HG02840 (cell line): ENCODE results near the gene RAMACL.

ENCODE experiments used
- ATAC-seq: cut with Tn5 transposase; IDR thresholded peaks from one replicate; pipeline ENCODE4 v1.9.1; 2021; ENCODE audit warnings: mild to moderate bottlenecking, moderate library complexity, moderate number of reproducible peaks; ENCODE audit not compliant: unreplicated experiment, low FRiP score

Gene RAMACL

DNA sequence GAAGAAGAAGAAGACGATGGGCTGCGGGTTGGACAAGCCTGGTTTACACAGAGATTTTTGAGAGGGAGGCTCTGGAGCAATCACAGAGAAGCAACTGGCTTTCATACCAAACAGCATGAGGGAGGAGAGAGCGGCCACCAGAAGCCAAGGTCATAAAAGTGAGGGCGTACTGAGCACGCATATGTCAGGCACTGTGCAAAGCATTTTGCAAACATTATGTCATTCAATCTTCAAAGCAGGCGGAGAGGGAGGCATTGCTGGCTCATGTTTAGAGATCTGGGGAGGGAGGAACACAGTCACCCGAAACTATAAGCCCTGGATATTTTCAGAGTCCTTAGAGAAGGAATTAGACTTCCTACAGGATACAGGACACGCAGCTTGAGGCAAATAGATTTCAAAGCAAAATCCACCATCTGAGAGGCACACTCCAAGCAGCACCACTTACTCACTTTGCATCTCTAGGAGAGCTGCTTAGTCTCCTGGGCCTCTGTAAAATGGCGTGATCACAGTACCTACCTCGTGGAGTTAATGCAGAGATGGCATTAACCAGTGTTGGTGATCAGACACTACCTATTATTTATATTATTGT, 24.6 kb downstream of the RAMACL start:
- no peak for ATAC-seq

DNA sequence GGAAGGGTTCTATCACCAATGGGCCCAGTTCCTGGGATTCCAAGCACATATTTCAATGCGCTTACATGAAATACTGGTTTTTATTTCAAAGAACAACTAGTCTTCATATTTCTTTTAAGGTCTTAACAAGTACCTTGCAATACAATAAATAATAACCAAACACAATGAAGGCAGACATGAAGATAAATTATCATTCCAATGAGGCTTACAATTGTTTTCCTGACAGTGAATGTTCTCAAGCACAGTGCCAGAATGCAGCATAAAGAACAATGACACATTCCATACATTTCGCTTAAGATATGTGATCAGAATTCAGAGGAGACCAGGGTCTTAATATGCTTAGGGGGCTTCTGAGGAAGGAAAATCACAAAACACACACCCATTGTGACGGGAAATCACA, 26.3 kb downstream of the RAMACL start:
- ATAC-seq = no peak

- no peak for ATAC-seq
These were observed 26.8 kb downstream of the RAMACL start for GRCh38 chr6:166559662-166560061.

GRCh38 chr6:166559211-166559610, 27.3 kb downstream of the RAMACL start:
- ATAC-seq = no peak

DNA sequence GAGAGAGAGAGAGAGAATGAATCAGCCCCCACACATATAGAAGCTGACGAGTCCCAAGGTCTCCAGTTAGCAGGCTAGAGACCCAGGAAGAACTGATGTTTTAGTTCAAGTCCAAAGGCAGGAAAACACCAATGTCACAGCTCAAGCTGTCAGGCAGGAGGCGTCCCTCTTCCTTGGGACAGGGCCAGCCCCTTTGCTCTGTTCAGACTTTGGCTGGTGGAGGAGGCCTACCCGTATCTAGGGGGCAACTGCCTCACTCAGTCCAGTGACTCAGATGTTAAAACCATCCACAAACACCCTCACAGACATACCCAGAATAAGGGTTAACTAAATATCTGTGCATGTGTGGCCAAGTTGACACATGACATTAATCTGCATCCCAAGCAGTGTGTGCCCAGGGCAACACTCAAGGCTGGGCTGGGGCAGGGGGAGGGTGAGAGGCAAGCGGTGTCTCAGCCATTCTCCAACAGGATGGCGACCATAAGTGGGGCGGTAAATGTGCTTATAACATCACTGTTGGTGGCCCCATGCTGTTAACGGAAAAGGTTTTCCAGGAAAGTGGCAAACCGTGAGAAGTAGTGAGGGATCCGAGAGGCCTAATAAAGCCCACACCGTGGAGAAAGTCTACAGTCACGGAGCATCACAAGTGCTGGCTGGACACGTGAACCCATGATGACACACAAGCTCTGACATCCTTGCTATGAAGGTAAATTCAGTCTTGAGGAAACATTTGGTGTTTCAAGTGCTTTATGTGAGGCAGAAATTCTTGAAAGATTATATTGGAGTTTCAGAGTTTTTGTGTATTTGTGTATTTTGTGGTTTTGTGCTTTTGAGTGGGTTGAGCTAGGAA, 28.1 kb downstream of the RAMACL start:
- ATAC-seq = no peak

- ATAC-seq = no peak
These were observed 29.6 kb downstream of the RAMACL start for GRCh38 chr6:166556863-166557322.

- ATAC-seq = no peak
These were observed 30.1 kb downstream of the RAMACL start for GRCh38 chr6:166556336-166556735.

DNA sequence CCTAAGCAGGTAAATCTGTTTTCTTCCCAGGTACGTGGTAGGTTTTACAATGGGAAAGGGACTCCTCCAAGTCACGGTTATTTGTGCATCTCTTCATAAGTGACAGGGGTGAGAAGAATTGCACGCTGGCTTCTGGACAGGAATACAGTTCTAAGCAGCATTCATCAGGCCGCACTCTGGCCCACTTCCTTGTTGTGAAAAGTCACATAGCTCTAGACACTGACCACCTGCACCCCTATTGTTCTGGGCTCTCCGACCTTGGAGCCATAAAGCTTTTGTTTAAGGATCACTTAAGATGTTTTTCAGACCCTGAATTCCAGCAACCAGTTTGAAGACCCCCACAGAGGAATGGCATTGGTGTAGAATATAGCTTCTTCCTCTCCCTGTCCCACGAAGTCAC, 31.4 kb downstream of the RAMACL start:
- no peak for ATAC-seq

GRCh38 chr6:166554316-166554715, 32.2 kb downstream of the RAMACL start:
- ATAC-seq = no peak

DNA sequence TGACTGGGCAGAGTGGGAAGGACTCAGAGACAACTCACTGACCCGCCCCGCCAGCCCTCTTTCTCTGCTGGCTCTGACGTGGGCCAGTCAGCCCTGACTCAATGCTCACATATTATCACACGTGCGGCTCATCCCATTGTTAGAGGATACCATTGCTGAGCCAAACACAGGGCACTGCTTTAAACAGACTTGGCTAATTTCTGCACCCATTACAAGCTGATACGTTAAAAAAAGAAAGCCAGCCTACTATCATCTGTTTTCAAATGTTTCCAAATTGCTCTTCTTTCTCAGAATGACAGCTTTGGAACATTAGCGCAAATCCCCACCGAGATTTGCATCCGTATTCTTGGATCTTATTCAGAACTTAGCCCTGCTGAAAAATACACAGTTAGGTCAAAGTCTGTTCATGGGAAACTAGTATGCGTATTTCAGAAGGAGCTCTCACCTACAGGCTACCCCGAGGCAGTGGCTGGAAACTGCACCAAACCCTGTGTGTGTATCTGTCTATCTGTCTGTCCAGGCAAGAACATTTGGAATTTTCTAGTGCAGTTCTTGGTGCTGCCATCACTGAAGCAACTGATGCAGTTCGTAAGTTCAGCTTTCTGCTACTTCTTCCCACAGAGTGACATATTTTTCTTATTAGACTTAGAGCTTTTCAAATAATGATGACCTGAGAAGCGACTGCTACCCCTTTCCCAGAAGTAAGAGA, 32.8 kb downstream of the RAMACL start:
- no peak for ATAC-seq

- no peak for ATAC-seq
These were observed 33.9 kb downstream of the RAMACL start for GRCh38 chr6:166552600-166552999.

- ATAC-seq = no peak
These were observed 34.6 kb downstream of the RAMACL start for GRCh38 chr6:166551754-166552495.

- no peak for ATAC-seq
These were observed 39.8 kb downstream of the RAMACL start for GRCh38 chr6:166546653-166547052.

DNA sequence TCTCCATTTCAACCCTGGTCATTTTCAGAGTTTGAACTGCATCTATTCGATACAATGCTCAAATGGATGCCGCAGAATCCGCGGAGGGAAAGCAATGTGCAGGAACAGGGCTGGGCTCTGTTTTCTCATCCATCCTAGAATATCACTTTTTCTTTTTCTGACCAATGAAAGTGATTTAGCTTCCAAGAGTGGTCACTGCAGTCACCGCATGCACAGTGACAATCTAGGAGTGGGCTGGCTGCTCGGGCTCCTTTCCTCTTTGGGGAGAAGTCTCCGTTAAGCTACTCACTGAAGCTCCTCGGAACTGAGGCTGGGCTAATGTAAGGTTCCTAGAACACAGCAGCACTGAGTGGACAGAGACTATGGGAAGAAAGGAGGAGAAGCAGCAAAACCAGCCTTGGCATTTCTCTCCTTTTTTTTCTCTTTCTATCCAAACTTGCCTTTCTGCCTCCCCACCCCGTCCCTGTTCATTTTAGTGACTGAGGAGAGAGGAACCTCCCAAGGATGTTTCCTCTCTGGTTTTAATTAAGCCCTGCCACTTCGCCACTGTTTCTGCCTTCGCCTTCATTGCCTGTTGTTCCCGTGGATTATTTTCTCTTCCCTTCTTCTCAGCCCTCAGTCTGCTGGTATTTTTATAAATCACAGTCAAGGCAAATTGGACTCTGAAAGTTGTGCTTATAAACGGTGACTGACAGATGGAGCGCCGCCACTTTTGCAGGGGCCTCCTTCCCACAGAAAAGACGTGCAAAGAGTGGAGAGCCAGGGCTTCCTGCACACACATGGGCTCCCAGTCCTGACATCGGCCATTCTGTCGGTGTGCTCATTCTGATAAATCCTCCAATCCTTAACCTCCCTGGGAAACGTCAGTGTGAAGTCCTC, 41.1 kb downstream of the RAMACL start:
- ATAC-seq = no peak

DNA sequence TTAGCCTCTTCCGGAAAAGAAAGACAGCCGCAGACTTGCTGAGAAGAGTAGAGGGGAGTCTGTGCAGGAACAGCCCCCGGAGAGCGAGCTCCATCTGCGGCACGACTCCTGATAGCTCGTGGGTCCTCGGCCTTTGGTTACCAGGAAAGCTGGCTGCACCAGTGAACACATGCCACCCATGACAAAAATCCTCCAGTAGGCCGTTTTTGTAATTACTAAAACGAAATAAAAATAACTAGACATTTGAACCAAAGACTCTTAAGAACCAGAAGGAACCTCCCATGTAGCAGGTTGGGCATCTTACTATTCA, 42.2 kb downstream of the RAMACL start:
- no peak for ATAC-seq

GRCh38 chr6:166543603-166544295, 42.7 kb downstream of the RAMACL start:
- no peak for ATAC-seq

GRCh38 chr6:166542580-166542912, 43.9 kb downstream of the RAMACL start:
- no peak for ATAC-seq

DNA sequence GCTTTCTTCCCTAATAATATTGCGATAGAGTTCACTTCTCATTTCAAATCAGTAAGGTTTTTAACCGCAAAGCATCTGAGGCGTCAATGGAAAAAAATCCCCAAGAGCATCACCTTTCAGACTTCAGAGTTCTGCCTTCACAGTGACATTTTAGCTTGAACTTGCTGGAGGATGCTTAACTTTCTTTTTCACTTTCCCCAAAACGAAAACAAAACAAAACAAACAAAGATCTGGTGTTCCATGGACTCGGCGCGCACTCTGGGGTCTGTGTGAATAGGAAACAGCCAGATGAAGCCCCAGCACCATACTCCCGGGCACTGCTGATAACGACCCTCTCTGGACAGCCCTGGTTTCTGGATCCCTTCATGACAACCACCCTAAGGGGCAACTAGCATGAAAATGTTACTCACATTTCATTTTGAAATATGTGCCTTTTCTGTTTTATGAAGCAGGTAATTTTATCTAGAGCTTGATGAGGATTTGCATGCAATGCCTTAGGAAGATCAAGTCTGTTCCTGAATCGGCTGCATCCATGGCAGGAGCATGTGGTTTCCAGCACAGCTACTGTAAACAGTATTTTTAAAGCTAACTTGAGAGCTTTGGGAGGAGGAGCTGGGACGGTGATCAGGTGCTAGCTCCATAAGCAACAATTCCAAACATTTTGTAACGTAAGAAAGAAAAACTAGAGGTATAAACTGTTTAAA, 44.5 kb downstream of the RAMACL start:
- no peak for ATAC-seq

GRCh38 chr6:166541366-166541765, 45.1 kb downstream of the RAMACL start:
- ATAC-seq = peak; percentile 31
